GM23248 (cell line): Measurements from ENCODE around the gene CT45A2.
"Not testable (repeated sequence)": the region's sequence is repeated elsewhere in the genome, so short reads cannot be mapped to it uniquely, and the experiment has no call there.

Experiments
- EZH2 ChIP-seq: fragments of 200-600 bp; sonication (generic); IDR thresholded peaks from 2 replicates; pipeline ENCODE4 v1.6.1; 2018; ENCODE audit warnings: antibody characterized with exemption, mild to moderate bottlenecking; ENCODE audit not compliant: insufficient read depth, poor library complexity, severe bottlenecking
- EZH2phosphoT487 ChIP-seq: fragments of 200-600 bp; sonication (generic); IDR thresholded peaks from 2 replicates; pipeline ENCODE4 v1.6.1; 2018; ENCODE audit warnings: antibody characterized with exemption, moderate library complexity, mild to moderate bottlenecking, low read depth; ENCODE audit not compliant: insufficient read depth

DNA sequence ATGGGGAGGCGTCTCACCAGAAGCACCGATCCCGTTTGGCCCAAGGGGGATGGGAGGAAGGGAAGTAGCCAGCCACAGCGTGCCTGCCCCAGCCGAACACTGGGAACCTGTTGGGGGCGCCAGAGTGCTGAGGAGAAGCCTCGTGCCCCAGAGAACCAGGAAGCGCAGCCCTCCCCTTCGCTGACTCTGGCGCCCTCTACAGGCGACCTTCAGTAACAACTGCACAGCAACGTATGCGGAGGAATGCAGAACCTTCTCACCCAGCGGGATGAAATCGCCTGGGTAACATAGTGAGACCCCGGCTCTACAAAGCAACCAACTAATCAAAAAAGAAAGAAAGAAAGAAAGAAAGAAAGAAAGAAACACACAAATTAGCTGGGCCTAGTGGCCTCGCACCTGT lies 51.7 kb downstream of the CT45A2 start, which contains the start of gene CT45A3:
- not testable (repeated sequence) for TF ChIP-seq EZH2phosphoT487, EZH2
